ENCODE data around the gene PLB1. TPM values are rescaled to one million over a fixed set of nuclear protein-coding genes. Genes with fewer than 3 reads are reported as not detected.
A peak's percentile ranks its signal among the peaks of the same experiment; 100 is the strongest.

Gene PLB1
- total RNA-seq, 2 experiments from 2014 or later = not detected

GRCh38 chr2:28594332-28595108 is 98.7 kb downstream of the PLB1 start:
- Histone ChIP-seq H3K79me2 (ENCODE audit: insufficient read depth, low read depth, low read length) (no peaks in the 10 kb centered on the region), H3K27ac (ENCODE audit: low read depth, low read length, poor library complexity, severe bottlenecking) (no peak overlapping the region)
- no TSS peak for BruUV-seq (replicated peaks)

GRCh38 chr2:28595323-28595722 is 99.5 kb downstream of the PLB1 start:
- H3K79me2 ChIP-seq (ENCODE audit: insufficient read depth, low read depth, low read length) = no peaks in the 10 kb centered on the region
- POLR2A ChIA-PET = no interaction called here

More at GRCh38 chr2:28594332-28595108, 98.7 kb downstream of the PLB1 start:
- peak; percentile 79 for DNase-seq (ENCODE audit: low spot score)
- no peaks in the 10 kb centered on the region for H3K9me3 ChIP-seq (ENCODE audit: low read length)
- H3K9me2 ChIP-seq (ENCODE audit: insufficient read depth, low read length) = no peaks in the 10 kb centered on the region
- H3K4me1 ChIP-seq (ENCODE audit: insufficient read depth, low read length, poor library complexity, severe bottlenecking) = no peaks in the 10 kb centered on the region
- H2AFZ ChIP-seq (ENCODE audit: low read length) = peak overlapping the region; percentile 53; the same call in 1 of the 2 replicates
- no peak overlapping the region for H3K4me3 ChIP-seq (ENCODE audit: low read depth, low read length, poor library complexity, severe bottlenecking)
- intact Hi-C loops (cut with micrococcal nuclease; ENCODE audit: unreplicated experiment) = loop anchor here (1.0 kb wide), 1 partner anchor 159 kb away; no protein-coding TSS in a partner anchor
- H3K36me3 ChIP-seq (ENCODE audit: insufficient read depth, low read length) = no peaks in the 10 kb centered on the region
- peak overlapping the region; percentile 12; the same call in 1 of the 2 replicates for H3K4me2 ChIP-seq (ENCODE audit: low read length)
- CTCF ChIA-PET (ENCODE audit: unreplicated experiment) = interaction anchor here (1.0 kb wide), 3 partner anchors 14 to 56 kb away, joined by 3 to 4 read pairs (median 3); no protein-coding TSS in a partner anchor
- no peak for TF ChIP-seq EZH2phosphoT487 (IDR thresholded peaks at IDR 0.05; ENCODE audit: borderline replicate concordance, low read depth, low read length)
- TF ChIP-seq, protein P1, sequence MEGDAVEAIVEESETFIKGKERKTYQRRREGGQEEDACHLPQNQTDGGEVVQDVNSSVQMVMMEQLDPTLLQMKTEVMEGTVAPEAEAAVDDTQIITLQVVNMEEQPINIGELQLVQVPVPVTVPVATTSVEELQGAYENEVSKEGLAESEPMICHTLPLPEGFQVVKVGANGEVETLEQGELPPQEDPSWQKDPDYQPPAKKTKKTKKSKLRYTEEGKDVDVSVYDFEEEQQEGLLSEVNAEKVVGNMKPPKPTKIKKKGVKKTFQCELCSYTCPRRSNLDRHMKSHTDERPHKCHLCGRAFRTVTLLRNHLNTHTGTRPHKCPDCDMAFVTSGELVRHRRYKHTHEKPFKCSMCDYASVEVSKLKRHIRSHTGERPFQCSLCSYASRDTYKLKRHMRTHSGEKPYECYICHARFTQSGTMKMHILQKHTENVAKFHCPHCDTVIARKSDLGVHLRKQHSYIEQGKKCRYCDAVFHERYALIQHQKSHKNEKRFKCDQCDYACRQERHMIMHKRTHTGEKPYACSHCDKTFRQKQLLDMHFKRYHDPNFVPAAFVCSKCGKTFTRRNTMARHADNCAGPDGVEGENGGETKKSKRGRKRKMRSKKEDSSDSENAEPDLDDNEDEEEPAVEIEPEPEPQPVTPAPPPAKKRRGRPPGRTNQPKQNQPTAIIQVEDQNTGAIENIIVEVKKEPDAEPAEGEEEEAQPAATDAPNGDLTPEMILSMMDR (conservative IDR thresholded peaks at IDR 0.05; ENCODE audit: low read length) = peak; percentile 89
- no peaks in the 10 kb centered on the region for H4K20me1 ChIP-seq (ENCODE audit: insufficient read depth, low read length)
- POLR2A ChIA-PET = no interaction called here

More at GRCh38 chr2:28595323-28595722, 99.5 kb downstream of the PLB1 start:
- Histone ChIP-seq H3K27ac (ENCODE audit: low read depth, low read length, poor library complexity, severe bottlenecking) (no peak overlapping the region), H3K9me2 (ENCODE audit: insufficient read depth, low read length) (no peaks in the 10 kb centered on the region), H3K9me3 (ENCODE audit: low read length) (no peaks in the 10 kb centered on the region), H4K20me1 (ENCODE audit: insufficient read depth, low read length) (no peaks in the 10 kb centered on the region), H3K36me3 (ENCODE audit: insufficient read depth, low read length) (no peaks in the 10 kb centered on the region), H3K4me3 (ENCODE audit: low read depth, low read length, poor library complexity, severe bottlenecking) (no peak overlapping the region), H3K4me2 (ENCODE audit: low read length) (no peak overlapping the region), H2AFZ (ENCODE audit: low read length) (no peak overlapping the region), H3K4me1 (ENCODE audit: insufficient read depth, low read length, poor library complexity, severe bottlenecking) (no peaks in the 10 kb centered on the region)
- CTCF ChIA-PET (ENCODE audit: unreplicated experiment) = no interaction called here
- TF ChIP-seq EZH2phosphoT487 (IDR thresholded peaks at IDR 0.05; ENCODE audit: borderline replicate concordance, low read depth, low read length) = no peak
- TF ChIP-seq, protein P1 (conservative IDR thresholded peaks at IDR 0.05; ENCODE audit: low read length) = no peak
- BruUV-seq (replicated peaks) = no TSS peak
- no peak for DNase-seq (ENCODE audit: low spot score)
- intact Hi-C loops (cut with micrococcal nuclease; ENCODE audit: unreplicated experiment) = no loop called here
